Hepatocyte (in vitro differentiated cells): Measurements from ENCODE around the gene FAF2.

ENCODE experiments used
- CTCF ChIP-seq: fragments of 200-600 bp; sonication (generic); IDR thresholded peaks from 2 replicates; pipeline ENCODE4 v1.5.1; 2016; ENCODE audit warnings: antibody characterized with exemption, mild to moderate bottlenecking; ENCODE audit not compliant: poor library complexity
- EZH2phosphoT487 ChIP-seq: fragments of 200-600 bp; sonication (generic); IDR thresholded peaks from one replicate; pipeline ENCODE4 v1.6.1; 2018; ENCODE audit warnings: antibody characterized with exemption, mild to moderate bottlenecking, low read depth, moderate library complexity; ENCODE audit not compliant: unreplicated experiment, severe bottlenecking

- TF ChIP-seq CTCF (no peak), EZH2phosphoT487 (no peak)
Observed at GRCh38 chr5:176527246-176528222, 79.3 kb downstream of the FAF2 start.
